Naive thymus-derived CD4-positive, alpha-beta T cell (primary cell): ENCODE data around the gene CDK15. TPM values are rescaled to one million over a fixed set of nuclear protein-coding genes. Genes with fewer than 3 reads are reported as not detected.

Experiments used
- ATAC-seq: fragments of 150-1000 bp; cut with Tn5 transposase; 2 replicates; pipeline ENCODE4 v1.10.0; 2021; ENCODE audit warnings: mild to moderate bottlenecking, moderate library complexity
- CTCF ChIA-PET: fragments of 350-600 bp; sonication (Branson Sonifier 250); formaldehyde crosslinking; loops from one replicate; lab custom pipeline; 2021; ENCODE audit warnings: antibody characterized with exemption; lab: Charles Lee
- POLR2A ChIA-PET: fragments of 350-600 bp; sonication (Branson Sonifier 250); formaldehyde crosslinking; loops from one replicate; lab custom pipeline; 2021; ENCODE audit warnings: antibody characterized with exemption, inconsistent platforms; lab: Charles Lee
- DNase-seq, 9 donors: peaks; one replicate each; pipeline versions ENCODE4 v3.0.0 to v3.0.0-alpha.2; 2020 to 2022; ENCODE audit warnings: mixed read lengths in 1 of 9
- H3K27ac ChIP-seq: one replicate; pipeline ENCODE4 v1.7.0; 2013; ENCODE audit warnings: mild to moderate bottlenecking, low read depth, low read length, moderate library complexity
- H3K27me3 ChIP-seq, 2 donors: one replicate each; pipeline ENCODE4 v1.7.0; 2013; ENCODE audit warnings: low read length in 2 of 2, mild to moderate bottlenecking in 2 of 2, moderate library complexity in 2 of 2; ENCODE audit not compliant: control insufficient read depth in 2 of 2, insufficient read depth in 2 of 2
- H3K36me3 ChIP-seq, 3 experiments: 1 replicate in 2 of 3; 2 replicates in 1 of 3; pipeline ENCODE4 v1.7.0; 2013; ENCODE audit warnings: low read length in 3 of 3, mild to moderate bottlenecking in 3 of 3, moderate library complexity in 1 of 3; ENCODE audit not compliant: insufficient read depth in 3 of 3, control insufficient read depth in 2 of 3
- H3K4me1 ChIP-seq, 2 donors: one replicate each; pipeline ENCODE4 v1.7.0; 2013; ENCODE audit warnings: low read length in 2 of 2, mild to moderate bottlenecking in 2 of 2, moderate library complexity in 1 of 2; ENCODE audit not compliant: control insufficient read depth in 2 of 2, insufficient read depth in 2 of 2
- H3K4me3 ChIP-seq: 2 replicates; pipeline ENCODE4 v1.7.0; 2013; ENCODE audit warnings: mild to moderate bottlenecking, low read length
- H3K9me3 ChIP-seq, 3 experiments: 1 replicate in 2 of 3; 2 replicates in 1 of 3; pipeline ENCODE4 v1.7.0; 2013; ENCODE audit warnings: low read length in 3 of 3; ENCODE audit not compliant: control insufficient read depth in 2 of 3
- H3K27ac Mint-ChIP-seq, 9 donors: one replicate each; pipeline ENCODE4 v1.8.0; 2020 to 2022; ENCODE audit warnings: mixed read lengths in 9 of 9, mild to moderate bottlenecking in 8 of 9, moderate library complexity in 5 of 9, inconsistent platforms in 2 of 9
- H3K27me3 Mint-ChIP-seq, 5 donors: one replicate each; pipeline ENCODE4 v1.8.0; 2021 to 2022; ENCODE audit warnings: mixed read lengths in 5 of 5, mild to moderate bottlenecking in 1 of 5
- H3K36me3 Mint-ChIP-seq, 5 donors: one replicate each; pipeline ENCODE4 v1.8.0; 2020 to 2022; ENCODE audit warnings: mixed read lengths in 5 of 5, mild to moderate bottlenecking in 3 of 5, inconsistent platforms in 1 of 5
- H3K4me1 Mint-ChIP-seq, 7 donors: one replicate each; pipeline ENCODE4 v1.8.0; 2020 to 2022; ENCODE audit warnings: mixed read lengths in 7 of 7, mild to moderate bottlenecking in 3 of 7, inconsistent platforms in 1 of 7
- H3K4me3 Mint-ChIP-seq, 10 donors: one replicate each; pipeline ENCODE4 v1.8.0; 2020 to 2022; ENCODE audit warnings: mild to moderate bottlenecking in 10 of 10, mixed read lengths in 10 of 10, moderate library complexity in 6 of 10, inconsistent platforms in 2 of 10
- H3K9me3 Mint-ChIP-seq, 11 donors: one replicate each; pipeline ENCODE4 v1.8.0; 2020 to 2022; ENCODE audit warnings: mixed read lengths in 11 of 11, mild to moderate bottlenecking in 4 of 11, inconsistent platforms in 1 of 11, moderate library complexity in 1 of 11
- intact Hi-C, 2 donors: fragments of 100-400 bp; cut with micrococcal nuclease; formaldehyde crosslinking; loops; one replicate each; pipeline ENCODE4 v1.15.1; 2023
- polyA plus RNA-seq, 2 donors: library from polyadenylated mRNA; unstranded; fragments of 300-500 nt; fragmentation: Illumina TruSeq; gene quantifications; one replicate each; pipeline ENCODE4 v1.2.3, GENCODE V29; 2021
- total RNA-seq, 6 experiments: library from RNA in 5 of 6; stranded (reverse) in 5 of 6; gene quantifications; 1 replicate in 5 of 6; 2 replicates in 1 of 6; pipeline ENCODE4 v1.2.3 and lab custom pipeline; 2021 to 2026

CDK15 gene
- total and polyA plus RNA-seq, 7 experiments from 2014 or later, result not detected

DNA sequence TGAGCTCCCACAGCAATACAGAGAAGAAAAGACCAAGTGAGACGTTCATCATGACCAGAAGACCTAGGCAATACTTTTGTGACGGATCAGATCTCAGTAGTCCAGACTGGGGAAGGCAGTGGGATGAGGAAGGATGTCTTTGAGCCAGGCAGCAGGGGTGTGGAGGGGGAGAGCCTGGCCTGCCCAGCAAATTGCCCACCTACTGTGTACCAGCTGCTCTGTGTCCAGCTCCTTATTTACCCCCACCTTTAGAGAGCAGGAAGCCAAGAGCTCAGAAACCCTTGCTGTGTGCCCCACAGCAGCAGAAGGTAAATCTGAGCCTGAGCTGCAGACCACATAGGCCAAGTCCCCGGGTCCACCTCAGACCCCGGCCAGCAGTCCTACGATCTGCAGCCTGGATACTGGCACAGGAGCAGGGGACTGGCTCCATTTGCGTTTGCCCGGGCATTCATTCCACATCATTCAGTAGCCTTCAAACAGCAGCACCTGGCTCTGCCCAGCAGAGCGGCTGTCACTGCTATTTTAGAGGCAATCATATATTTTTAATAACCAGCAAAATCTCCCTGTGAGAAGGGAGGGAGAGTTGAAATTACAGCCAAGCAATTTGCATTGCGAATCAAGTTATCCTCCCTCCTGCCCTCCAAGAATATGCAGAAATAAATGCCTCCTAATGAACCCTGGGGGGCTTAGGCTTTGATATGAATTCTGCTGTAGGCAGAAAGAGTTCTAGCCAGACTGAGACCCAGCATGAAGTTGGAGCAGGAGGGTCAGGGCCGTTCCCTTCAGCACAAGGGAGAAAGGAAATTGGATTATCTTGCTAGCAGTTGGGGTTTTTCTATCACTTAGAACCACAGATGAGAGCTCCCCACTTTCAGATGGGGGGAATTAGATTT lies 117.3 kb downstream of the CDK15 start:
- Histone ChIP-seq H3K4me1 (no peaks in the 10 kb centered on the region), H3K27me3 (no peaks in the 10 kb centered on the region), H3K27ac (no peak overlapping the region), H3K9me3 (no peaks in the 10 kb centered on the region), H3K4me3 (no peak overlapping the region), H3K36me3 (no peaks in the 10 kb centered on the region)
- DNase-seq (no peak), ATAC-seq (no peak)
- Mint-ChIP-seq H3K9me3 (peaks cover 0 to 2% (median 0%) of the 10 kb centered on the region in 11 donors), H3K27me3 (peaks cover 0 to 23% (median 7%) of the 10 kb centered on the region in 5 donors), H3K36me3 (no peaks in the 10 kb centered on the region), H3K27ac (no peak overlapping the region), H3K4me1 (no peaks in the 10 kb centered on the region), H3K4me3 (no peak overlapping the region)
- CTCF ChIA-PET, result no interaction called here
- intact Hi-C loops, result no loop called here
- POLR2A ChIA-PET, result no interaction called here

DNA sequence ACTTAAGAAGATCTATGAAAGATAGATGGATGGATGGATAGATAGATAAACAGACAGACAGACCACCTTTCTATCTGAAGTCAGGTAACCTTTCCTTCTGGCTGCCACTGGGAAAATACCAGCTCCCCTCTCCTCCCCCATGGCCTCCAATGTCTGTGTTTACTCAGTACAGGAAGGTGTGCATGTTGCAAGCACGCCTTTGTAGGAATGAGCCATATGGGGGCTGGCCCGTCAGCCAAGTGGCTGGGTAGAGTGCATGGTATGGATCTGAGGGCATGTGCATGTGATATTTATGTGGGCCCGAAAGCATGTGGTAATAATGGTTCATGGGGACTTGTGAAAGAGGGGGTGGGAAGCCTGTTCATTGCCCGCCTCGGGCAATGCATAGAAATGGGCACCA lies 118.1 kb downstream of the CDK15 start:
- H3K27ac ChIP-seq, result no peak overlapping the region
- H3K4me3 ChIP-seq, result no peak overlapping the region
- ChIA-PET POLR2A (no interaction called here), CTCF (no interaction called here)
- peaks cover 0 to 2% (median 0%) of the 10 kb centered on the region in 11 donors for H3K9me3 Mint-ChIP-seq
- H3K27me3 ChIP-seq, result no peaks in the 10 kb centered on the region
- no peaks in the 10 kb centered on the region for H3K4me1 ChIP-seq
- H3K4me1 Mint-ChIP-seq, result no peaks in the 10 kb centered on the region
- no peak for DNase-seq
- H3K9me3 ChIP-seq, result no peaks in the 10 kb centered on the region
- no peak for ATAC-seq
- intact Hi-C loops, result no loop called here
- no peaks in the 10 kb centered on the region for H3K36me3 Mint-ChIP-seq
- no peak overlapping the region for H3K27ac Mint-ChIP-seq
- peaks cover 3 to 23% (median 8%) of the 10 kb centered on the region in 5 donors for H3K27me3 Mint-ChIP-seq
- H3K36me3 ChIP-seq, result no peaks in the 10 kb centered on the region
- H3K4me3 Mint-ChIP-seq, result no peak overlapping the region

DNA sequence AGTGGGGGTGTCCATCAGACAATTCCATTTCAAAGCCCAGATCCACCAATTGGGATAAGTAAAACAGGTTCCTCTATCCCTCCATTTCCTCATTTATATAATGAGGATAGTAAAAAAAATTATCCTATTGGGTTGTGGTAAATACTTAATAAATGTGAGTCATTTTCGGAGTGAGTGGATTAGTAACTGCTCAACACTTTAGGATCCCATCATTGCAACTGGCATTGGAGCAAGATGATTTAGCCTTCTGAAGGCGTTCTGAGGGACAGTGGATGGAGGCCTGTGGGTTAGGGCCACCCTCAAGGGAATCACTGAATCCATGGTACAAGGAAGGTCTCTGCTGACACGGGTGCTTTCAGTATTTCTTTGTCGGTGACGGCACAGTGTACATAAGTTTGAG lies 118.7 kb downstream of the CDK15 start:
- ATAC-seq (no peak), DNase-seq (no peak)
- H3K9me3 Mint-ChIP-seq, result peaks cover 0 to 2% (median 0%) of the 10 kb centered on the region in 11 donors
- POLR2A ChIA-PET, result no interaction called here
- Histone ChIP-seq H3K27me3 (no peaks in the 10 kb centered on the region), H3K27ac (no peak overlapping the region), H3K4me1 (no peaks in the 10 kb centered on the region), H3K36me3 (no peaks in the 10 kb centered on the region), H3K9me3 (no peaks in the 10 kb centered on the region), H3K4me3 (no peak overlapping the region)
- intact Hi-C loops, result no loop called here
- CTCF ChIA-PET, result no interaction called here
- H3K27me3 Mint-ChIP-seq, result peaks cover 3 to 23% (median 8%) of the 10 kb centered on the region in 5 donors
- no peak overlapping the region for H3K27ac Mint-ChIP-seq
- no peaks in the 10 kb centered on the region for H3K4me1 Mint-ChIP-seq
- no peak overlapping the region for H3K4me3 Mint-ChIP-seq
- no peaks in the 10 kb centered on the region for H3K36me3 Mint-ChIP-seq

DNA sequence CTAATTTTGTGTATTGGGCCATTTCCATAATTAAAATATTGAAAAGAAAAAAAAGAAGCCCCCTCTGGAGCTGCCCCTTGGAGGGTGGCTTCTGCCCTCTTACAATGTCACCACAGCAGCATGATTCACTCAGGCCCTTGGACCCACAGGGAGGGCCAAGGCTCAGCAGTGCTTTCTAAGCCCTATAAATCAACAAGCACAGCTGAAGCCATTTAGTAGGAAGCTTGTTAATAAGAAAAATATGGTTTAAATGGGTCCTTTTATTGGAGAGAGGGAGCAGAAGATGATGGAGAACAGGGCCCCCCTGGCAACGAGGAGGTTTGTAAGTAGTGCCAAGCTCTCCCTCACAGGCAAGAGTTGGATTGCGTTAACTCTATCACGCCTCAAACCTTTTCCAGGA lies 119.7 kb downstream of the CDK15 start:
- DNase-seq, result no peak
- POLR2A ChIA-PET, result no interaction called here

DNA sequence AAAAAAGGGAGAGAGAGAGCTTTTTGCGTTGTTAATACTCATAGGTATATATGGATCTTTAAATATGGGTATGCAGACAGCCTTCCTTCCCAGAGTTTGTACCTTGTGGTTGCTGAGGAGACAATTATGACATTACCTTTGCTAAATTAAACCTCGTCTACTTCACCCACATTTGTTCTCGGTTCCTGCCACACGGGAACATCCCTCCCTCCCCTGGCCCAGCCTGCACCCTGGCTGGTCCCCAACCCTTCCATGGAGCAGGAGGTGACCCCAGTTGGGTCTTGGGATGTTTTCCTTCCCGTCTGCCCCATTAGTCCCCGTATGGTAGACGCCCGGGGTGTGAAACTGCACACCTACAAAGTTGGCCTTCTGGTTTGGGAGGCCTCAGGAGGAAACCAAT lies 122.0 kb downstream of the CDK15 start:
- no peak for DNase-seq
- no peaks in the 10 kb centered on the region for H3K9me3 ChIP-seq
- Mint-ChIP-seq H3K36me3 (no peaks in the 10 kb centered on the region), H3K27ac (no peak overlapping the region), H3K4me3 (no peak overlapping the region), H3K27me3 (peaks cover 8 to 25% (median 12%) of the 10 kb centered on the region in 5 donors), H3K4me1 (no peaks in the 10 kb centered on the region), H3K9me3 (peaks cover 0 to 1% (median 0%) of the 10 kb centered on the region in 11 donors)
- no peaks in the 10 kb centered on the region for H3K27me3 ChIP-seq
- H3K4me3 ChIP-seq, result no peak overlapping the region
- H3K36me3 ChIP-seq, result no peaks in the 10 kb centered on the region
- intact Hi-C loops, result no loop called here
- ChIA-PET POLR2A (no interaction called here), CTCF (no interaction called here)
- no peak for ATAC-seq
- no peaks in the 10 kb centered on the region for H3K4me1 ChIP-seq
- no peak overlapping the region for H3K27ac ChIP-seq

More for the DNA sequence above, 119.7 kb downstream of the CDK15 start:
- peaks cover 3 to 18% (median 8%) of the 10 kb centered on the region in 5 donors for H3K27me3 Mint-ChIP-seq
- H3K4me1 Mint-ChIP-seq, result no peaks in the 10 kb centered on the region
- ATAC-seq, result no peak
- intact Hi-C loops, result no loop called here
- H3K36me3 Mint-ChIP-seq, result no peaks in the 10 kb centered on the region
- Histone ChIP-seq H3K4me3 (no peak overlapping the region), H3K36me3 (no peaks in the 10 kb centered on the region), H3K27me3 (no peaks in the 10 kb centered on the region), H3K9me3 (no peaks in the 10 kb centered on the region), H3K4me1 (no peaks in the 10 kb centered on the region), H3K27ac (no peak overlapping the region)
- CTCF ChIA-PET, result no interaction called here
- H3K27ac Mint-ChIP-seq, result no peak overlapping the region
- peaks cover 0 to 2% (median 0%) of the 10 kb centered on the region in 11 donors for H3K9me3 Mint-ChIP-seq
- no peak overlapping the region for H3K4me3 Mint-ChIP-seq

DNA sequence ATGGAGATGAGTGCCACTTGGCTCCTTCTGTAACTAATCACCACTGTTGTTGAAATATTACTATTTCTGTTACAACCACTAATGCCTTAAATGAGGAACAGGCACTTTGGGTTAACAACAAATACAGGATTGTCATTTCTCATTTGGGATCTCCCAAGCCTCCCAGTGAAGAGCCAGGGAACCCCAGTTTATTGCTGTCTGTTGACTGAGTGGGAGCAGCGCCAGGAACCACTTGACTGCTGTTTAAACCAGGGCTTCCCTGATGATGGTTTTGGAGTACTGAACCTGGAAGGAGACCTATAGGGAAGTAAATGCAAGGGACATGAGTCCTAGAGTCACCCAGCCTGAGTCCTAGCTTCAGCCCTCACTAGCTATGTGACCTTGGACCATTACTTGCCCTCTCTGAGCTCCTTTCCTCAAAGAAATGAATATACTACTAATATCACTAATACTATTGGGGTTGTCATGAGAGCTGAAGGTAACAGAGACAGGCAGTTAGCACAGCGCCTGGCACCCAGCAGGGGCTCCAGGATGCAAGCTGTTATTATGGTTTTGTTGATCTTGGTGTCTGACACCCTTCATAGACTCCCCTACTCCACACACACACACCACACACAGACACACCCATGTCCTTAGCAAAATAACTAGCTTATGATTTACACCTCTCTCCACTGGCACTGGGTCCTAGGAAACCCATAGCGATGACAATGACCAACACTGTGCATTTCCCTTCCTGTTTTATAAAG lies 123.1 kb downstream of the CDK15 start:
- H3K4me3 Mint-ChIP-seq, result no peak overlapping the region
- no peaks in the 10 kb centered on the region for H3K36me3 Mint-ChIP-seq
- Histone ChIP-seq H3K27ac (no peak overlapping the region), H3K9me3 (no peaks in the 10 kb centered on the region), H3K27me3 (no peaks in the 10 kb centered on the region), H3K4me3 (no peak overlapping the region), H3K4me1 (no peaks in the 10 kb centered on the region), H3K36me3 (no peaks in the 10 kb centered on the region)
- peaks cover 7 to 23% (median 12%) of the 10 kb centered on the region in 5 donors for H3K27me3 Mint-ChIP-seq
- peaks cover 0 to 1% (median 0%) of the 10 kb centered on the region in 11 donors for H3K9me3 Mint-ChIP-seq
- ATAC-seq (no peak), DNase-seq (no peak)
- no peak overlapping the region for H3K27ac Mint-ChIP-seq
- intact Hi-C loops, result no loop called here
- CTCF ChIA-PET, result no interaction called here
- H3K4me1 Mint-ChIP-seq, result no peaks in the 10 kb centered on the region
- POLR2A ChIA-PET, result no interaction called here
